PFSK-1 (cell line): ENCODE data around the gene PPTC7.

ENCODE experiments used
- FOXP2 ChIP-seq: optimal IDR thresholded peaks from 2 replicates; pipeline ENCODE3; 2011; ENCODE audit warnings: borderline replicate concordance, control low read depth, inconsistent platforms; ENCODE audit not compliant: insufficient read depth; ENCODE audit errors: extremely low read length, extremely low read depth
- POLR2AphosphoS5 ChIP-seq: IDR thresholded peaks from 2 replicates; pipeline ENCODE4 v1.6.1; 2012; ENCODE audit warnings: low read depth, mild to moderate bottlenecking, control low read depth, low read length, moderate library complexity

- TF ChIP-seq POLR2AphosphoS5 = no peak
- TF ChIP-seq FOXP2 = no peak
Measured at GRCh38 chr12:110508071-110508586, 75.0 kb downstream of the PPTC7 start.
